AG09309 (cell line): ENCODE data around the gene SLC5A5.

ENCODE experiments used
- DNase-seq: peaks from one replicate; pipeline ENCODE4 v3.0.0-alpha.2; 2010; ENCODE audit warnings: low read depth
- H3K4me3 ChIP-seq: 2 replicates; pipeline ENCODE4 v1.5.1; 2011; ENCODE audit warnings: mild to moderate bottlenecking, low read depth, low read length, moderate library complexity; ENCODE audit not compliant: control insufficient read depth
- TF ChIP-seq, protein P1 (sequence below): IDR thresholded peaks from 2 replicates; pipeline ENCODE4 v1.5.1; 2011; ENCODE audit warnings: mild to moderate bottlenecking, low read depth, low read length, inconsistent platforms; ENCODE audit not compliant: insufficient read depth, control insufficient read depth; ENCODE audit errors: missing control alignments

SLC5A5 gene

DNA sequence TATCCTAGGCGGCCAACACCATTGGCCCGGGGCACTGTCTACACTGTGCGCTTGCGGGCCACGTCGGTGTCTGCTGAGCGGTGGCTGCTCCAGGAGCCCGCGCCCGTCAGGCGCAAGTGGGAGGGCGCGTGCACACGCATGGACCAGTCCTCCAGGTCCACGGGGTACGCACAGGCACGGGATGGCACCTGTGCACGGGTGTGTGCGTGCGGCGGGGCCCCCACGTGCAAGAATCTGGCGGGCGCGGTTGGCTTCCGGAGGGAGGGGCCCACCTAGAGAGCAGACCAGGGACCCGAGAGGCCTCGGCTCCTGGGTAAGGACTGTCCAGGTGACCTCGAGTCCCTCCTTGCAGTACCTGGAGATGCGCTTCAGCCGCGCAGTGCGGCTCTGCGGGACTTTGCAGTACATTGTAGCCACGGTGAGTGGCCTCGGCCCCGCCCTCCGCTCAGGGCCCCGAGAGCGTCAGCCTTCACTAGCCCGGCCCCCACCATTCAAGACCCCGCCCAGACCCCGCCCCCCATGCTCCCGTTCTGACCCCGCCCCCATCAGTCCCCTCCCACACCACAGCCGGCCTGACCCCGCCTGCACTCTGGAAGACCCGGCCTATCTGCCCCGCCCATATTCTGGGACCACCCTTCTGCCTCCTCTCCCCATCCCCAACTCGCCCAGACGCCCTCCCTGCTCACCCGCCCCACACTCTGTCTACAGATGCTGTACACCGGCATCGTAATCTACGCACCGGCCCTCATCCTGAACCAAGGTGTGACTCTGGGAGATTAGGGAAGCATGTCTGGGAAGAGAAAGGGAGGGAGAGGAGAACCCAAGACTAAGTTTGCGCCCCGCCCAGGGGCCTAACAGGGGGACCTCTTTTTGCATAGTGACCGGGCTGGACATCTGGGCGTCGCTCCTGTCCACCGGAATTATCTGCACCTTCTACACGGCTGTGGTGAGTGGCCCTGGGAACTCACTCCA is 2.3 kb downstream of the SLC5A5 start:
- TF ChIP-seq, protein P1, sequence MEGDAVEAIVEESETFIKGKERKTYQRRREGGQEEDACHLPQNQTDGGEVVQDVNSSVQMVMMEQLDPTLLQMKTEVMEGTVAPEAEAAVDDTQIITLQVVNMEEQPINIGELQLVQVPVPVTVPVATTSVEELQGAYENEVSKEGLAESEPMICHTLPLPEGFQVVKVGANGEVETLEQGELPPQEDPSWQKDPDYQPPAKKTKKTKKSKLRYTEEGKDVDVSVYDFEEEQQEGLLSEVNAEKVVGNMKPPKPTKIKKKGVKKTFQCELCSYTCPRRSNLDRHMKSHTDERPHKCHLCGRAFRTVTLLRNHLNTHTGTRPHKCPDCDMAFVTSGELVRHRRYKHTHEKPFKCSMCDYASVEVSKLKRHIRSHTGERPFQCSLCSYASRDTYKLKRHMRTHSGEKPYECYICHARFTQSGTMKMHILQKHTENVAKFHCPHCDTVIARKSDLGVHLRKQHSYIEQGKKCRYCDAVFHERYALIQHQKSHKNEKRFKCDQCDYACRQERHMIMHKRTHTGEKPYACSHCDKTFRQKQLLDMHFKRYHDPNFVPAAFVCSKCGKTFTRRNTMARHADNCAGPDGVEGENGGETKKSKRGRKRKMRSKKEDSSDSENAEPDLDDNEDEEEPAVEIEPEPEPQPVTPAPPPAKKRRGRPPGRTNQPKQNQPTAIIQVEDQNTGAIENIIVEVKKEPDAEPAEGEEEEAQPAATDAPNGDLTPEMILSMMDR, result no peak
- no peak overlapping the region for H3K4me3 ChIP-seq
- no peak for DNase-seq

DNA sequence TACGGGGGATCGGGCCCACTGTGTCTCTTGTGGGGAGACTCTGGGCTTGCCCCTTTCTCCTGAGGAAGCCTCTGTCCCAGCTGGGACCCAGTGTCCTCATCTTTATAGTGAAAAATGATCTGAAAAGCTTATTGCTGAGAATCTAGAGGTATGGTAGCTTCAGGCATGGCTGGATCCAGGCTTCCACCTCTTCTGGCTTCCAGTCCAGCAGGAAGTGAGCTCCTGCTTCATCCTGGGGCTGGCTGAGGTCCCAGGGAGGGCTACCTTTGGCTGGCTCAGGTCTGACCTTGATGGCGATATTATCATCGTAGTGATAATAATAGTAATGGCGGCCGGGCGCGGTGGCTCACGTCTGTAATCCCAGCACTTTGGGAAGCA is 3.0 kb downstream of the SLC5A5 start:
- DNase-seq, result no peak
- TF ChIP-seq, protein P1, result no peak
- H3K4me3 ChIP-seq, result no peak overlapping the region

DNA sequence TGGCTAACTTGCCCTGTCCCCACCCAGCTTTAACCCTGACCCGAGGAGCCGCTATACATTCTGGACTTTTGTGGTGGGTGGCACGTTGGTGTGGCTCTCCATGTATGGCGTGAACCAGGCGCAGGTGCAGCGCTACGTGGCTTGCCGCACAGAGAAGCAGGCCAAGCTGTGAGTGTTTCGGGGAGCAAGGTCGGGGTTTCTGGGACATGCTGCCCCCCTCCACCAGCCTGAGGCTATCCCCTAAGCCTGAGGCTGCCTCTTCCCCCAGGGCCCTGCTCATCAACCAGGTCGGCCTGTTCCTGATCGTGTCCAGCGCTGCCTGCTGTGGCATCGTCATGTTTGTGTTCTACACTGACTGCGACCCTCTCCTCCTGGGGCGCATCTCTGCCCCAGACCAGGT is 6.0 kb downstream of the SLC5A5 start:
- DNase-seq, result no peak
- H3K4me3 ChIP-seq, result no peak overlapping the region
- TF ChIP-seq, protein P1, result no peak

DNA sequence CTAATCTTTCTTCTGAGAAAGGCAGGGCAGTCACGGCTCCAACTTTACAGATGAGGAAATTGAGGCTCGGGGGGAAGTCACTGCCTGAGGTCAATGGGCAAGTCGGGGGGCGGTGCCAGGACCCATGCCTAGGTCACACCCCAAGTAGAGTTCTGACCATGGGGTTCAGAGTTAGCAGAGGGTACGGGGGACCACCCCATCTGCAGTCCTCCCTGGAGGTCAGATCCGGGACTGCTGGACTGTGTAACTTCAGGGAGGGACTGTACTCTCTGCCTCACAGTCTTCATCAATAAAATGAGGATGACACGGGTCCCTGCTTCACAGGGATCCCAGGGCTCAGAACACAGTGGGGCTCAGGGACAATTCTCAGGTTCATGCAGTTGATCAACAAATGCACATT is 7.7 kb downstream of the SLC5A5 start:
- DNase-seq, result no peak
- H3K4me3 ChIP-seq, result no peak overlapping the region
- TF ChIP-seq, protein P1, result no peak

DNA sequence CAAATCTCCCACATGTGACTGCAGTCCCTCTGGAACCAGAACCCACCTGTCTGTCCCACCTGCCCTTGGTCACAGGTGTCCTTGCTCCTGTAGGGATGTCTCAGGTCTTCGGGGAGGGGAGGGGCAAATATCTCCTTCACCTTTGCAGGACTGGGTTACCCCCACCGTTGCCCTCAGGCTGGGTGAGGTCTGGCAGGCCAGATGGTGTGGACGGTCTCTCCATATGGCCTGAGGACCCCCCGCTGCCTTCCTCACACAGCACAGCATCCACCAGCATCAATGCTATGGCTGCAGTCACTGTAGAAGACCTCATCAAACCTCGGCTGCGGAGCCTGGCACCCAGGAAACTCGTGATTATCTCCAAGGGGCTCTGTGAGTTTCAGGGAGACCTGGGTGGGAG is 10.0 kb downstream of the SLC5A5 start:
- DNase-seq, result no peak
- TF ChIP-seq, protein P1, result no peak
- H3K4me3 ChIP-seq, result no peak overlapping the region

DNA sequence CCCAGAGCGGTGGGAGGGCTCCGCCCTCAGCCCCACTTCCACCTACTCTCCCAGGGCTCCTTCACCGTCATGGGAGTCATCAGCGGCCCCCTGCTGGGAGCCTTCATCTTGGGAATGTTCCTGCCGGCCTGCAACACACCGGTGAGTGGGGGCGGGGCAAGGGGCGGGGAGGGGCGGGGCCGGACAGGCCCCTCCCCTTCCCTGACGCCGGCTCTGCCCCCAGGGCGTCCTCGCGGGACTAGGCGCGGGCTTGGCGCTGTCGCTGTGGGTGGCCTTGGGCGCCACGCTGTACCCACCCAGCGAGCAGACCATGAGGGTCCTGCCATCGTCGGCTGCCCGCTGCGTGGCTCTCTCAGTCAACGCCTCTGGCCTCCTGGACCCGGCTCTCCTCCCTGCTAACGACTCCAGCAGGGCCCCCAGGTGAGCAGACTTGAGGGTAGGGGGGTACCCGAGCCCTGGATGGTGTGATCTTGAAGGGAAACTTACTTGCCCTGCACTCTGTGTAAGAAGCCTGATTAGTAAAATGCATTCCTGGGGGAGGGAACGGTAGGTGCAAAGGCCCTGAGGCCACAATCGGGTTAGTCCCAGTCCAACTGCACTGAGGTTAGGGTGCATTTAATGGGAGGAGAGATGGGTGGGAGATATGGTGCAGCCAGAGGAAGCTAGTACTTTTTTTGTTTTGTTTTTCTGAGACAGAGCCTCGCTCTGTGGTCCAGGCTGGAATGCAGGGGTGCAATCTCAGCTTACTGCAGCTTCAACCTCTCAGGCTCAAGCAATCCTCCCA is 12.1 kb downstream of the SLC5A5 start:
- H3K4me3 ChIP-seq, result no peak overlapping the region
- TF ChIP-seq, protein P1, result no peak
- no peak for DNase-seq
